Neural progenitor cell (in vitro differentiated cells): ENCODE measurements around the gene GRID1. TPM values are rescaled to one million over a fixed set of nuclear protein-coding genes. Genes with fewer than 3 reads are reported as not detected.

Experiments used
- DNase-seq: peaks from one replicate; pipeline ENCODE4 v3.0.0-alpha.2; 2016; ENCODE audit warnings: low spot score
- H2AFZ ChIP-seq: fragments of 200-600 bp; sonication (generic); replicated peaks from 2 replicates; pipeline ENCODE4 v1.6.1; 2016; ENCODE audit warnings: antibody characterized with exemption
- H3F3A ChIP-seq: fragments of 200-600 bp; sonication (generic); 2 replicates; pipeline ENCODE4 v1.6.1; 2016; ENCODE audit warnings: antibody characterized with exemption, low read depth
- H3K27ac ChIP-seq: fragments of 200-600 bp; sonication (generic); 2 replicates; pipeline ENCODE4 v1.5.1; 2016; ENCODE audit warnings: mild to moderate bottlenecking
- H3K27me3 ChIP-seq: fragments of 200-600 bp; sonication (generic); 2 replicates; pipeline ENCODE4 v1.6.1; 2016; ENCODE audit warnings: mild to moderate bottlenecking, moderate library complexity
- H3K36me3 ChIP-seq: fragments of 200-600 bp; sonication (generic); 2 replicates; pipeline ENCODE4 v1.5.1; 2016
- H3K4me1 ChIP-seq: fragments of 200-600 bp; sonication (generic); 2 replicates; pipeline ENCODE4 v1.6.1; 2016; ENCODE audit warnings: mixed run types
- H3K4me2 ChIP-seq: fragments of 200-600 bp; sonication (generic); 2 replicates; pipeline ENCODE4 v1.6.1; 2016
- H3K4me3 ChIP-seq: fragments of 200-600 bp; sonication (generic); 2 replicates; pipeline ENCODE4 v1.5.1; 2016
- H3K79me2 ChIP-seq: fragments of 200-600 bp; sonication (generic); 2 replicates; pipeline ENCODE4 v1.6.1; 2016; ENCODE audit warnings: low read depth
- H3K9ac ChIP-seq: fragments of 200-600 bp; sonication (generic); 2 replicates; pipeline ENCODE4 v1.6.1; 2016
- H3K9me3 ChIP-seq: fragments of 200-600 bp; sonication (generic); 2 replicates; pipeline ENCODE4 v1.5.1; 2016; ENCODE audit warnings: low read depth
- H4K20me1 ChIP-seq: fragments of 200-600 bp; sonication (generic); 2 replicates; pipeline ENCODE4 v1.6.1; 2016; ENCODE audit warnings: low read depth
- H3K27ac Mint-ChIP-seq: 3 replicates; pipeline ENCODE4 v1.8.0; 2021; ENCODE audit warnings: mixed read lengths
- H3K27me3 Mint-ChIP-seq: 2 replicates; pipeline ENCODE4 v1.8.0; 2022; ENCODE audit warnings: low read depth, mild to moderate bottlenecking, inconsistent platforms, moderate library complexity, mixed read lengths; ENCODE audit not compliant: insufficient read depth
- H3K36me3 Mint-ChIP-seq: 3 replicates; pipeline ENCODE4 v1.8.0; 2021; ENCODE audit warnings: mixed read lengths
- H3K4me1 Mint-ChIP-seq: 3 replicates; pipeline ENCODE4 v1.8.0; 2021; ENCODE audit warnings: mixed read lengths
- H3K4me3 Mint-ChIP-seq: 3 replicates; pipeline ENCODE4 v1.8.0; 2021; ENCODE audit warnings: mild to moderate bottlenecking, moderate library complexity, mixed read lengths
- H3K9me3 Mint-ChIP-seq: 3 replicates; pipeline ENCODE4 v1.8.0; 2020; ENCODE audit warnings: mixed read lengths
- CTCF ChIP-seq: fragments of 200-600 bp; sonication (generic); IDR thresholded peaks from 2 replicates; pipeline ENCODE4 v1.5.1; 2017; ENCODE audit warnings: antibody characterized with exemption, mild to moderate bottlenecking
- EZH2 ChIP-seq: fragments of 200-600 bp; sonication (generic); IDR thresholded peaks from 2 replicates; pipeline ENCODE4 v1.6.1; 2017; ENCODE audit warnings: antibody characterized with exemption, mild to moderate bottlenecking, moderate library complexity
- EZH2phosphoT487 ChIP-seq: fragments of 200-600 bp; sonication (generic); IDR thresholded peaks from 2 replicates; pipeline ENCODE4 v1.6.1; 2017; ENCODE audit warnings: antibody characterized with exemption
- total RNA-seq: library from RNA; depleted of rRNA; stranded (reverse); fragments of >200 nt; gene quantifications from 2 replicates; pipeline ENCODE4 v1.2.3, GENCODE V29; 2015; ENCODE audit warnings: low replicate concordance

GRID1 gene
- total RNA-seq, 1 donor from 2014 or later: not detected

- H3K27me3 ChIP-seq: no peaks in the 10 kb centered on the region
- H3K27ac Mint-ChIP-seq: no peak overlapping the region
- TF ChIP-seq EZH2phosphoT487 (no peak), CTCF (no peak), EZH2 (no peak)
- no peak for DNase-seq
- H3K4me1 Mint-ChIP-seq: peaks cover 17% of the 10 kb centered on the region
- H3K4me1 ChIP-seq: peaks cover 29% of the 10 kb centered on the region
- H3K4me3 ChIP-seq: no peak overlapping the region
- H3K4me2 ChIP-seq: no peak overlapping the region
- H4K20me1 ChIP-seq: no peaks in the 10 kb centered on the region
- H3K9me3 ChIP-seq: no peaks in the 10 kb centered on the region
- no peaks in the 10 kb centered on the region for H3K79me2 ChIP-seq
- H3K36me3 Mint-ChIP-seq: no peaks in the 10 kb centered on the region
- H3F3A ChIP-seq: peaks cover 14% of the 10 kb centered on the region
- H3K9me3 Mint-ChIP-seq: no peaks in the 10 kb centered on the region
- no peak overlapping the region for H2AFZ ChIP-seq
- H3K4me3 Mint-ChIP-seq: no peak overlapping the region
- H3K36me3 ChIP-seq: no peaks in the 10 kb centered on the region
- H3K27me3 Mint-ChIP-seq: peaks cover 4% of the 10 kb centered on the region
- H3K9ac ChIP-seq: no peak overlapping the region
- H3K27ac ChIP-seq: no peak overlapping the region
These were observed 137.2 kb downstream of the GRID1 start for GRCh38 chr10:86229376-86229775.

DNA sequence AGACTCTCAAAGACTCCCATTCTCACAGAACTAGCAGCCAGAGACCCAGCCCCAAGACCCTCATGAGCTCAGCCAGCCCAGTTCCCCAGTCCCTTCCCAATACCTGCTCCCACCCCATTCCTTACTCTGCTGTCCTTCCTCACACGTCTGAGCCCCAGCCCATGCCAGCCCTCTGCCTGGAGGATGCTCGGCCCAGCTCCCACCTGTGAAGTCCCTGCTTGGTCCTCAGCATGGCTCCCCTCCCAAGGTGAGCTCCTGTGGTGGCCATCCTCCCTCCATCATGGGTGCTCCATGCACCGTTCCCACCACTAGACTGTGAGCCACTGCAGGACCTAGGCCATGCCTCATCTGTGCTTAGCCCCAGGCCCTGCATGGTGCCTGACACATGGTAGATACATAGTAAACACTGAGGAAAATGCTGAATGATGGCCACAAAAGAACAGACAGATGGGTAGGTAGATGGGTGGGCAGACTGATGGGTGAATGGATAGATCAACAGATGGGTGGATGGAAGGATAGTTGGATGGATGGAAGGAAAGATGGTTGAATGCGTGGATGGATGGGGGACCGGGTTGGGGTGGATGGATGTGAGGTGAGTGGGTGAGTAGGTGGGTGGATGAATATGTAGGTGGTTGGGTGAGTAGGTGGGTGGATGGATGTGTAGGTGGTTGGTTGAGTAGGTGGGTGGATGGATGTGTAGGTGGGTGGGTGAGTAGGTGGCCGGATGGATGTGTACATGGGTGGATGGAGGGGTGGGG is 138.9 kb downstream of the GRID1 start:
- no peak overlapping the region for H3K4me3 Mint-ChIP-seq
- H3K27ac Mint-ChIP-seq: no peak overlapping the region
- H3K27me3 Mint-ChIP-seq: peaks cover 4% of the 10 kb centered on the region
- no peak overlapping the region for H3K27ac ChIP-seq
- H4K20me1 ChIP-seq: no peaks in the 10 kb centered on the region
- H3K36me3 Mint-ChIP-seq: no peaks in the 10 kb centered on the region
- no peaks in the 10 kb centered on the region for H3K36me3 ChIP-seq
- no peaks in the 10 kb centered on the region for H3K9me3 ChIP-seq
- TF ChIP-seq EZH2: no peak
- TF ChIP-seq CTCF: no peak
- TF ChIP-seq EZH2phosphoT487: no peak
- H3K27me3 ChIP-seq: no peaks in the 10 kb centered on the region
- no peak for DNase-seq
- no peaks in the 10 kb centered on the region for H3K9me3 Mint-ChIP-seq
- no peak overlapping the region for H3K4me3 ChIP-seq
- no peaks in the 10 kb centered on the region for H3K79me2 ChIP-seq
- peaks cover 12% of the 10 kb centered on the region for H3K4me1 ChIP-seq
- no peak overlapping the region for H3K9ac ChIP-seq
- no peak overlapping the region for H3K4me2 ChIP-seq
- peaks cover 2% of the 10 kb centered on the region for H3K4me1 Mint-ChIP-seq
- no peak overlapping the region for H2AFZ ChIP-seq
- H3F3A ChIP-seq: peaks cover 7% of the 10 kb centered on the region

GRCh38 chr10:86226781-86227201 is 139.8 kb downstream of the GRID1 start:
- no peaks in the 10 kb centered on the region for H3K79me2 ChIP-seq
- no peak overlapping the region for H3K9ac ChIP-seq
- no peak for DNase-seq
- no peaks in the 10 kb centered on the region for H3K36me3 ChIP-seq
- no peak overlapping the region for H2AFZ ChIP-seq
- TF ChIP-seq CTCF: no peak
- no peak for TF ChIP-seq EZH2
- no peak for TF ChIP-seq EZH2phosphoT487
- Mint-ChIP-seq H3K27me3 (peaks cover 4% of the 10 kb centered on the region), H3K4me3 (no peak overlapping the region), H3K9me3 (no peaks in the 10 kb centered on the region), H3K4me1 (peaks cover 2% of the 10 kb centered on the region), H3K36me3 (no peaks in the 10 kb centered on the region), H3K27ac (peak overlapping the region; percentile 74)
- H3K4me2 ChIP-seq: no peak overlapping the region
- H3K4me3 ChIP-seq: no peak overlapping the region
- no peaks in the 10 kb centered on the region for H3K27me3 ChIP-seq
- H3K4me1 ChIP-seq: peaks cover 6% of the 10 kb centered on the region
- no peaks in the 10 kb centered on the region for H4K20me1 ChIP-seq
- no peaks in the 10 kb centered on the region for H3F3A ChIP-seq
- H3K27ac ChIP-seq: no peak overlapping the region
- no peaks in the 10 kb centered on the region for H3K9me3 ChIP-seq
